WTC11 (cell line): ENCODE measurements around the gene AGMAT. TPM values are rescaled to one million over a fixed set of nuclear protein-coding genes. Genes with fewer than 3 reads are reported as not detected.

Experiments used
- ATAC-seq: fragments of 200-7000 bp; cut with Tn5 transposase; 2 replicates; pipeline ENCODE4 v1.10.0; 2021; ENCODE audit warnings: mild to moderate bottlenecking, moderate library complexity
- CTCF ChIA-PET: fragments of 300-600 bp; sonication (Branson Sonifier 250); formaldehyde crosslinking; loops from one replicate; lab custom pipeline; 2021; ENCODE audit warnings: antibody characterized with exemption; lab: Charles Lee
- POLR2A ChIA-PET: fragments of 350-600 bp; sonication (Branson Sonifier 250); formaldehyde crosslinking; loops from one replicate; lab custom pipeline; 2021; ENCODE audit warnings: antibody characterized with exemption; lab: Charles Lee
- DNase-seq: peaks from one replicate; pipeline ENCODE4 v3.0.0; 2021; ENCODE audit warnings: low spot score
- H3K27ac Mint-ChIP-seq: 2 replicates; pipeline ENCODE4 v1.8.0; 2021; ENCODE audit warnings: mixed read lengths
- H3K27me3 Mint-ChIP-seq: 2 replicates; pipeline ENCODE4 v1.8.0; 2021; ENCODE audit warnings: low read depth, mild to moderate bottlenecking, moderate library complexity, mixed read lengths
- H3K36me3 Mint-ChIP-seq: 2 replicates; pipeline ENCODE4 v1.8.0; 2021; ENCODE audit warnings: mixed read lengths
- H3K4me1 Mint-ChIP-seq: 2 replicates; pipeline ENCODE4 v1.8.0; 2022; ENCODE audit warnings: mixed read lengths
- H3K4me3 Mint-ChIP-seq: 2 replicates; pipeline ENCODE4 v1.8.0; 2021; ENCODE audit warnings: mild to moderate bottlenecking, moderate library complexity, mixed read lengths
- H3K9me3 Mint-ChIP-seq: 2 replicates; pipeline ENCODE4 v1.8.0; 2021; ENCODE audit warnings: mixed read lengths
- ATF3 ChIP-seq: sonication (generic); formaldehyde crosslinking; conservative IDR thresholded peaks from 2 replicates; pipeline ENCODE4 v1.8.1; 2022; ENCODE audit warnings: mild to moderate bottlenecking, missing genetic modification reagents
- CBFB ChIP-seq: sonication (generic); formaldehyde crosslinking; IDR thresholded peaks from 2 replicates; pipeline ENCODE4 v1.8.1; 2022; ENCODE audit warnings: mild to moderate bottlenecking, low read depth, missing genetic modification reagents
- E2F1 ChIP-seq: sonication (generic); formaldehyde crosslinking; IDR thresholded peaks from 2 replicates; pipeline ENCODE4 v1.8.0; 2022; ENCODE audit warnings: mild to moderate bottlenecking, missing genetic modification reagents
- E2F4 ChIP-seq: sonication (generic); formaldehyde crosslinking; IDR thresholded peaks from 2 replicates; pipeline ENCODE4 v1.8.1; 2022; ENCODE audit warnings: low read depth, mild to moderate bottlenecking, moderate library complexity, missing genetic modification reagents, borderline replicate concordance
- FOXP4 ChIP-seq: sonication (generic); formaldehyde crosslinking; IDR thresholded peaks from 2 replicates; pipeline ENCODE4 v1.8.0; 2022; ENCODE audit warnings: mild to moderate bottlenecking, missing genetic modification reagents
- GABPB1 ChIP-seq: sonication (generic); formaldehyde crosslinking; IDR thresholded peaks from 2 replicates; pipeline ENCODE4 v1.8.1; 2023; ENCODE audit warnings: mild to moderate bottlenecking, missing genetic modification reagents
- GTF2I ChIP-seq: fragments of 250-450 bp; sonication (Bioruptor Pico); conservative IDR thresholded peaks from 2 replicates; pipeline ENCODE4 v1.4.0; 2021; ENCODE audit warnings: mild to moderate bottlenecking
- HMGA2 ChIP-seq: fragments of 250-450 bp; sonication (Bioruptor Pico); IDR thresholded peaks from 2 replicates; pipeline ENCODE4 v1.4.0; 2021; ENCODE audit warnings: mild to moderate bottlenecking, moderate library complexity
- KAT7 ChIP-seq: sonication (generic); formaldehyde crosslinking; IDR thresholded peaks from 2 replicates; pipeline ENCODE4 v1.8.1; 2023; ENCODE audit warnings: missing genetic modification reagents, mild to moderate bottlenecking, borderline replicate concordance
- NR1H2 ChIP-seq: sonication (generic); formaldehyde crosslinking; IDR thresholded peaks from 2 replicates; pipeline ENCODE4 v1.9.0; 2021; ENCODE audit warnings: mild to moderate bottlenecking, moderate library complexity, missing genetic modification reagents
- OVOL2 ChIP-seq: fragments of 250-450 bp; sonication (Bioruptor Pico); IDR thresholded peaks from 2 replicates; pipeline ENCODE4 v1.9.0; 2021; ENCODE audit warnings: mild to moderate bottlenecking, borderline replicate concordance
- PRRX2 ChIP-seq: fragments of 250-450 bp; sonication (Bioruptor Pico); IDR thresholded peaks from 2 replicates; pipeline ENCODE4 v1.8.0; 2021; ENCODE audit warnings: mild to moderate bottlenecking
- SMAD3 ChIP-seq: sonication (generic); formaldehyde crosslinking; IDR thresholded peaks from 2 replicates; pipeline ENCODE4 v1.8.0; 2022; ENCODE audit warnings: missing genetic modification reagents, mild to moderate bottlenecking, borderline replicate concordance
- TEAD1 ChIP-seq: sonication (generic); formaldehyde crosslinking; IDR thresholded peaks from 2 replicates; pipeline ENCODE4 v1.8.0; 2022; ENCODE audit warnings: mild to moderate bottlenecking, missing genetic modification reagents
- USF1 ChIP-seq: sonication (generic); formaldehyde crosslinking; IDR thresholded peaks from 2 replicates; pipeline ENCODE4 v1.8.0; 2022; ENCODE audit warnings: mild to moderate bottlenecking, missing genetic modification reagents
- ZNF138 ChIP-seq: sonication (generic); formaldehyde crosslinking; conservative IDR thresholded peaks from 2 replicates; pipeline ENCODE4 v1.8.1; 2022; ENCODE audit warnings: mild to moderate bottlenecking, moderate library complexity, missing genetic modification reagents
- ZNF281 ChIP-seq: sonication (generic); formaldehyde crosslinking; IDR thresholded peaks from 2 replicates; pipeline ENCODE4 v1.8.0; 2023; ENCODE audit warnings: mild to moderate bottlenecking, missing genetic modification reagents
- ZNF423 ChIP-seq: fragments of 250-450 bp; sonication (Bioruptor Pico); IDR thresholded peaks from 2 replicates; pipeline ENCODE4 v2.1.2; 2022; ENCODE audit warnings: mild to moderate bottlenecking, moderate library complexity
- total RNA-seq: library from RNA; stranded (reverse); gene quantifications from 3 replicates; pipeline ENCODE4 v1.2.3, GENCODE V29; 2021

AGMAT gene
- total RNA-seq, 1 experiment from 2014 or later = 5.5 TPM

GRCh38 chr1:15595809-15596617 lies 11.2 kb upstream of the AGMAT start:
- ChIA-PET CTCF (interaction anchor here (0.7 to 4.7 kb wide), 5 partner anchors 16 to 164 kb away, joined by 3 to 26 read pairs (median 6); partner anchors contain the start of gene TMEM82), POLR2A (interaction anchor here (0.8 kb wide), 1 partner anchor 29 kb away, joined by 3 read pairs; no protein-coding TSS in a partner anchor)
- no peaks in the 10 kb centered on the region for H3K36me3 Mint-ChIP-seq
- no peak for DNase-seq
- no peak overlapping the region for H3K27ac Mint-ChIP-seq
- TF ChIP-seq ZNF423 (CRISPR knock-in tag) = no peak
- no peak for TF ChIP-seq ZNF138
- no peak for TF ChIP-seq TEAD1 (CRISPR knock-in tag)
- no peak for TF ChIP-seq FOXP4 (CRISPR knock-in tag)
- no peak for TF ChIP-seq E2F4
- TF ChIP-seq CBFB (CRISPR knock-in tag) = no peak
- TF ChIP-seq OVOL2 = no peak
- no peak for TF ChIP-seq ATF3 (CRISPR knock-in tag)
- no peak for TF ChIP-seq SMAD3 (CRISPR knock-in tag)
- TF ChIP-seq HMGA2 = no peak
- no peak for TF ChIP-seq USF1
- TF ChIP-seq KAT7 (CRISPR knock-in tag) = no peak
- TF ChIP-seq E2F1 = no peak
- no peak for TF ChIP-seq GABPB1 (CRISPR knock-in tag)
- TF ChIP-seq GTF2I (CRISPR knock-in tag) = no peak
- H3K4me1 Mint-ChIP-seq = peaks cover 7% of the 10 kb centered on the region
- no peaks in the 10 kb centered on the region for H3K9me3 Mint-ChIP-seq
- no peak overlapping the region for H3K4me3 Mint-ChIP-seq
- peak; percentile 16; the same call in 1 of the 2 replicates for ATAC-seq
- H3K27me3 Mint-ChIP-seq = peaks cover 5% of the 10 kb centered on the region

- Mint-ChIP-seq H3K4me3 (no peak overlapping the region), H3K36me3 (peaks cover 7% of the 10 kb centered on the region), H3K27ac (no peak overlapping the region), H3K4me1 (peaks cover 7% of the 10 kb centered on the region), H3K27me3 (no peaks in the 10 kb centered on the region), H3K9me3 (peaks cover 7% of the 10 kb centered on the region)
- ChIA-PET CTCF (interaction anchor here (0.9 to 1.6 kb wide), 2 partner anchors 8 to 11 kb away, joined by 3 to 8 read pairs; partner anchors contain the start of gene AGMAT), POLR2A (interaction anchor here (0.6 kb wide), 1 partner anchor 254 kb away, joined by 4 read pairs; no protein-coding TSS in a partner anchor)
- TF ChIP-seq PRRX2 (CRISPR knock-in tag) (no peak), NR1H2 (CRISPR knock-in tag) (no peak), ZNF281 (CRISPR knock-in tag) (no peak)
- ATAC-seq = no peak
- no peak for DNase-seq
Measured at GRCh38 chr1:15592285-15592684, 7.4 kb upstream of the AGMAT start.
